Body of pancreas (tissue), 4 donors: ENCODE data around the gene C19orf12. TPM values are rescaled to one million over a fixed set of nuclear protein-coding genes. Genes with fewer than 3 reads are reported as not detected.

Source experiments
- ATAC-seq: fragments of 150-250 bp; one replicate; pipeline ENCODE4 v1.9.1; 2016
- DNase-seq, 4 donors: peaks; one replicate each; pipeline ENCODE4 v3.0.0-alpha.2; 2019
- H3K27ac ChIP-seq, 4 donors: fragments of 200-600 bp; sonication (generic); 1 replicate in 3 of 4; 2 replicates in 1 of 4; pipeline versions ENCODE4 v1.5.1 to v1.6.1; 2016 to 2019; ENCODE audit warnings: mild to moderate bottlenecking in 1 of 4, mixed read lengths in 1 of 4, moderate library complexity in 1 of 4
- H3K27me3 ChIP-seq, 2 donors: fragments of 200-600 bp; sonication (generic); one replicate each; pipeline ENCODE4 v1.6.0; 2016; ENCODE audit warnings: mild to moderate bottlenecking in 1 of 2
- H3K36me3 ChIP-seq, 2 donors: fragments of 200-600 bp; sonication (generic); replicated peaks in 1 of 2; 2 replicates each; pipeline ENCODE4 v1.5.1; 2016; ENCODE audit warnings: low read depth in 2 of 2; ENCODE audit not compliant: insufficient read depth in 1 of 2
- H3K4me1 ChIP-seq: fragments of 200-600 bp; sonication (generic); one replicate; pipeline ENCODE4 v1.6.0; 2016
- H3K4me3 ChIP-seq, 2 donors: fragments of 200-600 bp; sonication (generic); 1 replicate in 1 of 2; 2 replicates in 1 of 2; pipeline ENCODE4 v1.5.1; 2016 to 2019
- H3K9me3 ChIP-seq, 3 donors: fragments of 200-600 bp; sonication (generic); 1 replicate in 2 of 3; 2 replicates in 1 of 3; pipeline ENCODE4 v1.5.1; 2016
- CTCF ChIP-seq, 7 experiments: fragments of 450-650 bp in 4 of 7; fragments of 200-600 bp in 3 of 7; sonication (generic) in 3 of 7; IDR thresholded peaks; one replicate each; pipeline ENCODE4 v1.5.1; 2016 to 2019; ENCODE audit warnings: antibody characterized with exemption in 7 of 7
- POLR2A ChIP-seq, 3 donors: fragments of 450-650 bp; IDR thresholded peaks; one replicate each; pipeline ENCODE4 v1.6.1; 2016; ENCODE audit warnings: antibody characterized with exemption in 3 of 3, mild to moderate bottlenecking in 2 of 3
- WGBS, 2 donors: methylation state at CpG; one replicate each; pipeline ENCODE4 v1.1.5; 2017; 5-methylcytosine and 5-hydroxymethylcytosine counted together
- intact Hi-C: fragments of 100-400 bp; cut with DNase I; formaldehyde crosslinking; loops from one replicate; pipeline ENCODE4 v1.15.1; 2023
- total RNA-seq, 2 donors: library from RNA; depleted of rRNA; stranded (reverse); fragments of >200 nt; gene quantifications; one replicate each; pipeline ENCODE4 v1.1.0, GENCODE V29; 2016

The C19orf12 gene
- total RNA-seq, 2 donors from 2014 or later, result 18.2 to 23.7 TPM

GRCh38 chr19:29666578-29667386 lies 48.3 kb downstream of the C19orf12 start:
- Histone ChIP-seq H3K27me3 (no peaks in the 10 kb centered on the region), H3K4me3 (no peak overlapping the region), H3K4me1 (peaks cover 87% of the 10 kb centered on the region), H3K9me3 (no peaks in the 10 kb centered on the region), H3K27ac (peak overlapping the region; percentile 59 to 87 (median 74)), H3K36me3 (no peaks in the 10 kb centered on the region)
- peak; percentile 35 to 56 (median 49) for DNase-seq
- no peak for ATAC-seq
- TF ChIP-seq POLR2A (IDR thresholded peaks at IDR 0.05), result peak in 1 of 3 donors; percentile 25
- no peak for TF ChIP-seq CTCF (IDR thresholded peaks at IDR 0.05)
- intact Hi-C loops, result loop anchor here (10.0 kb wide), 2 partner anchors 52 to 452 kb away; partner anchors contain the start of gene UQCRFS1
- 55 to 61% methylated on average over 17 to 20 of the region's 20 CpGs for WGBS, 2 donors

GRCh38 chr19:29665826-29666577 lies 49.1 kb downstream of the C19orf12 start:
- DNase-seq (peak in 2 of 4 donors; percentile 37 to 40), ATAC-seq (peak; percentile 19)
- peak overlapping the region; percentile 59 to 87 (median 74) for H3K27ac ChIP-seq
- H3K27me3 ChIP-seq, result no peaks in the 10 kb centered on the region
- intact Hi-C loops, result loop anchor here (10.0 kb wide), 2 partner anchors 51 to 451 kb away; partner anchors contain the start of gene UQCRFS1
- 2 to 6% methylated on average over 17 to 29 of the region's 30 CpGs for WGBS, 2 donors
- H3K4me3 ChIP-seq, result peak overlapping the region; percentile 65 to 84
- peaks cover 80% of the 10 kb centered on the region for H3K4me1 ChIP-seq
- no peaks in the 10 kb centered on the region for H3K36me3 ChIP-seq
- TF ChIP-seq POLR2A (IDR thresholded peaks at IDR 0.05) (peak in 2 of 3 donors; percentile 29 to 46), CTCF (IDR thresholded peaks at IDR 0.05) (no peak)
- H3K9me3 ChIP-seq, result no peaks in the 10 kb centered on the region

- Histone ChIP-seq H3K27ac (peak within 1 kb of the TSS; percentile 59 to 87 (median 74)), H3K4me1 (peaks cover 73% of the 10 kb centered on the region), H3K27me3 (no peaks in the 10 kb centered on the region), H3K9me3 (no peaks in the 10 kb centered on the region), H3K36me3 (no peaks in the 10 kb centered on the region), H3K4me3 (peak within 1 kb of the TSS; percentile 65 to 84)
- DNase-seq, result peak; percentile 88 to 94 (median 89)
- intact Hi-C loops, result loop anchor here (10.0 kb wide), 2 partner anchors 51 to 451 kb away; partner anchors contain the start of gene UQCRFS1
- peak; percentile 20 to 44 (median 23) for TF ChIP-seq POLR2A (IDR thresholded peaks at IDR 0.05)
- no peak for TF ChIP-seq CTCF (IDR thresholded peaks at IDR 0.05)
- WGBS, 2 donors, result 0 to 3% methylated on average over 7 to 41 of the region's 75 CpGs
- ATAC-seq, result peak; percentile 91
Observed at GRCh38 chr19:29665215-29665825, 49.7 kb downstream of the C19orf12 start, which contains the start of gene PLEKHF1. TSS of gene PLEKHF1 (plus strand) at chr19:29665461. CDS start at chr19:29673840, 8,379 bp downstream.

- H3K9me3 ChIP-seq, result no peaks in the 10 kb centered on the region
- no peaks in the 10 kb centered on the region for H3K27me3 ChIP-seq
- intact Hi-C loops, result loop anchor here (10.0 kb wide), 2 partner anchors 50 to 450 kb away; partner anchors contain the start of gene UQCRFS1
- H3K4me3 ChIP-seq, result peak overlapping the region; percentile 65 to 84
- peak overlapping the region; percentile 19 to 87 (median 74) for H3K27ac ChIP-seq
- ATAC-seq (peak; percentile 17), DNase-seq (no peak)
- H3K36me3 ChIP-seq, result no peaks in the 10 kb centered on the region
- TF ChIP-seq CTCF (IDR thresholded peaks at IDR 0.05), result no peak
- no peak for TF ChIP-seq POLR2A (IDR thresholded peaks at IDR 0.05)
- H3K4me1 ChIP-seq, result peaks cover 72% of the 10 kb centered on the region
- 34 to 78% methylated on average over 5 to 20 of the region's 22 CpGs for WGBS, 2 donors
Observed at GRCh38 chr19:29664753-29665214, 50.3 kb downstream of the C19orf12 start.
